T-helper 2 cell treated with Interferon-gamma antibody and Interleukin-4, amounts not matched to agents 100 ng/mL and 5 ng/mL, for 36 hours (primary cell): ENCODE data around the gene PCSK5. TPM values are rescaled to one million over a fixed set of nuclear protein-coding genes. Genes with fewer than 3 reads are reported as not detected.

Experiments used
- intact Hi-C: fragments of 100-400 bp; cut with micrococcal nuclease; formaldehyde crosslinking; loops from one replicate; pipeline ENCODE4 v1.15.1; 2023
- total RNA-seq: library from RNA; stranded (reverse); gene quantifications from 2 replicates; pipeline ENCODE4 v1.2.3, GENCODE V29; 2022

PCSK5 gene
- total RNA-seq, 1 donor from 2014 or later = 3.1 TPM

GRCh38 chr9:76115396-76115795 lies 224.9 kb downstream of the PCSK5 start:
- intact Hi-C loops = no loop called here

GRCh38 chr9:76115982-76116646 lies 225.6 kb downstream of the PCSK5 start:
- intact Hi-C loops = no loop called here

DNA sequence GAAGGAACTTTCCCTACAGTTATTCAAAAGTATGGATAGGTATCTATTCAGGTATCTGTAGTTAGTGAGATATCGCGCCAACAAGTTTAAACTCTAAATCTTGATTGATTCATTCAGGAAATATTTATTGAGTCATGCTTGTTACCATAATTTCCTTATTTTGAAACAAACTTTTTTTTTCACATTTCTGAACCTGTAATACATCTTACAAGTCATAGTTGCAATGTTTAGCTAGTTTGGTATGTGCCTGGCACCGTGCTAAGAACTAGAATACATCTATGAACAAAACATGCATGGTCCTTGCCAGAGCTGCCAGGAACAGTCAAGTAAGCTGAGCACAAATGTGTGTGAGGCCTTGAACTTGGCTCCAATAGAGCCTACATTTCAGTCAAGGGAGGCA lies 226.4 kb downstream of the PCSK5 start:
- intact Hi-C loops = no loop called here

DNA sequence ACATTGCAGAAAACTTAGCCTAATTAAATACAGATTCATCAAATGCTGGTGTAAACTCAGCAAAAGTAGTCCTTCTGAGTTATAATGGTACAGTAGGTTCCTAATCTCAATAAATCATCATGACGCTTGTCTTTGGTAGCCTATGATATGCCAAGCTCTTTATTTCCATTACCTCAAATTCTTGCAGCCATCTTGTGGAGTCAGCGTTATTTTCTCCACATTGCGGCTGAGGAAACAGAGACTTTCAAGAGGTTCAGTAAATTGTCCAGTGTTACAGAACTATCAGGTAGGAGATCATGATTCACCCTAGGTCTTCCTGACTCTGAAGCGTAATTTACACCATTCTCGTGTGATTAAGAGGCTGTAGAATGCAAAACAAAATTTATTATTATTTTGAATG lies 237.2 kb downstream of the PCSK5 start:
- intact Hi-C loops = no loop called here

GRCh38 chr9:76135902-76136301 lies 245.4 kb downstream of the PCSK5 start:
- intact Hi-C loops = no loop called here

DNA sequence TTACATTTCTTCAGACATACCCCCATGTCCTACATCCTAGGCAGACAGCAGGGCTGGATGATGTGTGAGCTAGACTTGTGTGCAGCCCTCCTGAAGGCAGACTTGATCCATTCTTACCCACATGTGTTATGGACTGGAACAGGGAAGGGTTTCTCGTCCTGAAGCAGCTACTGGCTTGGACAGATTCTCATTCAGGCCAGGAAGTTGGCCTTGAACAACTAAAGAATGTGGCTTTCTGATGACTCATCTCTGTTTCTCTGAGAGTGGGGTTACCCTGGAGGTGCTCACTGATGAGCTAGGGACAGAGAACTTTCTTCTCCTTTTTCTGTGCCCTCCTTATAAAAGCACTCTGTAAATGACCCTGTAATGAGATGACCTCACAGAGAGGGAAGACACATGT lies 246.5 kb downstream of the PCSK5 start:
- intact Hi-C loops = no loop called here

DNA sequence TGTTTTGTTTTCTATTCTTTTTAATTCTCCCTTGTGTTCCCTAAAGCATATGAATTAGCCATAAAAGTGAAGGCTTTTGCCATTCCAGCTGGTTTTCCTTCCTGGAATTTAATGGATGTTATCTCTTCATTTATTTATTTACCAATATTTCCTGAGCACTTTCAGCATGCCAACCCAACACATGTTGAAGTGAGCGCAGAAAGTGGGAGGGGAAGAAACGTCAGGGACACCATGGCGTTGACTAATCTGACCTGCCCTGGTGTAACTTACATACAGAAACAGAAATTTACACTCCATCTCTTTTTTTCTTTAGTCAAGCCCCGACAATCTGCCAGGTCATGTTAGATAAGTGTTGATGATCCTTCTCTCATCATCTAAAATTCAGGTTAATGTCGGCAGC lies 247.5 kb downstream of the PCSK5 start:
- intact Hi-C loops = no loop called here

DNA sequence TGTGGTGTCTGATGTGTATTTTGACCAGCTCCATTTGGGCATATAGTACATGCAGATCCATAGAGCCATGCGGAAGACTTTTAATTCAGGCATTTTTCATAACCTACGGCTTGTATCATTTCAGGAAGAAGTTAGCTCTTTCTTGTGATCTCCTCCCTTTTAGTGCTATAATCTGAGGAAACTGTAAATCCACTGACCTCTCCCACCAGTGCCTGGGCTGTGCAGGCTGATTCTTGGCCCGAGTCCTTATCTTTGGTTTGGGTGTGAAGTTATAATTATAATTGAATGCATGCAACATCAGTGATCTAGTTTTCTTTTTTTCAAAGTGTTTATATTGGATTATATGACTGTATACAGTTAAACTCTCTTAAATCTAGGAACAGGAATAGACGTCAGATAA lies 247.9 kb downstream of the PCSK5 start:
- intact Hi-C loops = no loop called here

- intact Hi-C loops = no loop called here
Observed at GRCh38 chr9:76143834-76144233, 253.4 kb downstream of the PCSK5 start.

GRCh38 chr9:76150013-76150412 lies 259.5 kb downstream of the PCSK5 start:
- intact Hi-C loops = no loop called here

GRCh38 chr9:76151267-76151666 lies 260.8 kb downstream of the PCSK5 start:
- intact Hi-C loops = no loop called here

GRCh38 chr9:76153339-76153738 lies 262.9 kb downstream of the PCSK5 start:
- intact Hi-C loops = no loop called here

- intact Hi-C loops = no loop called here
Observed at GRCh38 chr9:76153902-76154629, 263.6 kb downstream of the PCSK5 start.

- intact Hi-C loops = no loop called here
Observed at GRCh38 chr9:76155361-76155760, 264.9 kb downstream of the PCSK5 start.

- intact Hi-C loops = no loop called here
Observed at GRCh38 chr9:76158713-76159112, 268.2 kb downstream of the PCSK5 start.

GRCh38 chr9:76159293-76159926 lies 268.9 kb downstream of the PCSK5 start:
- intact Hi-C loops = no loop called here

- intact Hi-C loops = no loop called here
Observed at GRCh38 chr9:76161106-76161505, 270.6 kb downstream of the PCSK5 start.

DNA sequence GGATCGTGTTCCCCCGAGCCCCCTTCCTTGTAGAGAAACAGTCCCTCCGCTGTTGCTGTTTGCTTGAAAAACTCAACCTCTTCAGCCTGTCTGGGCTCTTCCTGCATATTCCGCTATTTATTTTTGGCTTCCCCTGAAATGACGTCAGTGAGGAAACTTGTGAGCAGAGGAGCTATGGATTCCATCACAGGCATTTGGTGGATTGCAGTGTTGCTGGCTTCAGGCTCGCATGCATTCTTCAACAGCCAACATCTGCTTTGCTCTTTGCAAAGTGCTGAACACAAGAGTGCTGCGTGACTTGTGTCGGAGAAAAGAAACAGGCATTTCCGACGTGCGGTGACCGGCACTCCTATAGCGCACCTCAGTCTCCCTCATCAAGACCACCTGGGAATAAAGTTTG lies 271.1 kb downstream of the PCSK5 start:
- intact Hi-C loops = no loop called here

GRCh38 chr9:76162086-76162730 lies 271.7 kb downstream of the PCSK5 start:
- intact Hi-C loops = no loop called here

- intact Hi-C loops = no loop called here
Observed at GRCh38 chr9:76162751-76163500, 272.5 kb downstream of the PCSK5 start.

DNA sequence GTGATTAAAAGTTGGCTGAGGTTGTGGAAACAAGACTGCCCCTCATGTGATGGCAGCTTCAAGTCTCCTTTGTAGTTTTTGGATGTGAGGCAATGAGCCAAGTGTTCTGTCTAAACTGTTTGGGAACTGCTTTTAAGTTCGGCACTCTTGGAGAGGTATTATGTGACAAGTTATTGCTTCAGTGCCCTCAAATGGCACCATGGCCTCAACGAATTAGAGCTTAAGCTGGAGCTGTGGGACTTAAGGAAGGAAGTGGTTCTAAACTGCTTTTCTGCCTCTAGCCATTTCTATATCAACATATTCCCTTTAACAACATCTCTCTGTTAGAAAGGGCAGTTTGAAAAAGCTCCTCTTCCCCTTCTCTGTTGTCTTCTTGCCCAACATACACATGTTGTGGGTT lies 276.1 kb downstream of the PCSK5 start:
- intact Hi-C loops = no loop called here
